Stimulated activated CD8-positive, alpha-beta memory T cell treated with anti-CD3 and anti-CD28 coated beads, Interleukin-12 subunit alpha, Interleukin-12 subunit beta, amount 100 ng/mL, for 1 hour (primary cell): Measurements from ENCODE around the gene SLC24A4.

Experiments used
- DNase-seq: peaks from one replicate; pipeline ENCODE4 v3.0.0-alpha.2; 2020; ENCODE audit warnings: low read depth

Gene SLC24A4

GRCh38 chr14:92546347-92547053, 223.5 kb downstream of the SLC24A4 start:
- DNase-seq: no peak

GRCh38 chr14:92549105-92549858, 226.3 kb downstream of the SLC24A4 start:
- no peak for DNase-seq

GRCh38 chr14:92549859-92550230, 226.9 kb downstream of the SLC24A4 start:
- DNase-seq: no peak
